A549 (cell line): Measurements from ENCODE around the gene CELA3B. TPM values are rescaled to one million over a fixed set of nuclear protein-coding genes. Genes with fewer than 3 reads are reported as not detected.
"Not testable (repeated sequence)": the region's sequence is repeated elsewhere in the genome, so short reads cannot be mapped to it uniquely, and the experiment has no call there.

Experiments
- ATAC-seq, 2 experiments: fragments of 200-7000 bp in 1 of 2; fragments of >200 bp in 1 of 2; cut with Nextera tagmentation in 1 of 2; cut with Tn5 transposase in 1 of 2; 3 replicates each; pipeline versions ENCODE4 v1.8.0 to v1.9.1; 2018 to 2020; ENCODE audit warnings: mild to moderate bottlenecking in 1 of 2, moderate library complexity in 1 of 2
- CTCF ChIA-PET: fragments of 300-600 bp; sonication (Branson Sonifier 250); formaldehyde crosslinking; extraction: SDS; loops from one replicate; lab custom pipeline; 2021; ENCODE audit warnings: antibody characterized with exemption, inconsistent platforms; lab: Yijun Ruan, JAX
- POLR2A ChIA-PET: fragments of 350-600 bp; formaldehyde crosslinking; extraction: SDS; loops from one replicate; lab custom pipeline; 2021; ENCODE audit warnings: antibody characterized with exemption, inconsistent platforms; lab: Yijun Ruan, JAX
- DNase-seq, 2 experiments: peaks; one replicate each; pipeline versions ENCODE4 v3.0.0 to v3.0.0-alpha.2; 2011 to 2016; ENCODE audit warnings: low read depth in 1 of 2, low spot score in 1 of 2
- FAIRE-seq: peaks from 2 replicates; lab custom pipeline; 2011; peaks lifted over from hg19 to GRCh38; lab: Jason Lieb, UNC
- H3K27ac ChIP-seq, 2 experiments: fragments of >200 bp; sonication (Bioruptor Twin); formaldehyde crosslinking; 3 replicates each; pipeline ENCODE4 v1.5.1; 2016 to 2017
- H3K4me1 ChIP-seq: fragments of >200 bp; sonication (Bioruptor Twin); formaldehyde crosslinking; 3 replicates; pipeline ENCODE4 v1.6.1; 2016
- H3K4me2 ChIP-seq: fragments of >200 bp; sonication (Bioruptor Twin); formaldehyde crosslinking; 3 replicates; pipeline ENCODE4 v1.6.1; 2016
- H3K4me3 ChIP-seq: fragments of >200 bp; sonication (Bioruptor Twin); formaldehyde crosslinking; 3 replicates; pipeline ENCODE4 v1.5.1; 2016
- H3K9me3 ChIP-seq: fragments of >200 bp; sonication (Bioruptor Twin); formaldehyde crosslinking; 3 replicates; pipeline ENCODE4 v1.6.1; 2016
- BHLHE40 ChIP-seq: IDR thresholded peaks from 2 replicates; pipeline ENCODE4 v1.6.1; 2012; ENCODE audit warnings: low read depth, low read length, inconsistent platforms
- CEBPB ChIP-seq, 2 experiments: fragments of >200 bp in 1 of 2; sonication (Bioruptor Twin) in 1 of 2; formaldehyde crosslinking in 1 of 2; IDR thresholded peaks; 2 replicates each; pipeline ENCODE4 v1.6.1; 2012 to 2016
- E2F6 ChIP-seq: IDR thresholded peaks from 2 replicates; pipeline ENCODE4 v1.6.1; 2012; ENCODE audit warnings: low read depth, borderline replicate concordance
- EHF ChIP-seq: fragments of 250-450 bp; sonication (Bioruptor Pico); IDR thresholded peaks from 2 replicates; pipeline ENCODE4 v1.5.0; 2020; ENCODE audit warnings: mild to moderate bottlenecking
- EHMT2 ChIP-seq: fragments of 200-600 bp; sonication (generic); IDR thresholded peaks from 2 replicates; pipeline ENCODE4 v1.6.1; 2016; ENCODE audit warnings: antibody characterized with exemption, low read depth, mild to moderate bottlenecking, moderate library complexity
- HOXB13 ChIP-seq: fragments of 250-450 bp; sonication (Bioruptor Pico); IDR thresholded peaks from 2 replicates; pipeline ENCODE4 v1.5.0; 2020; ENCODE audit warnings: low read depth, mild to moderate bottlenecking, moderate library complexity
- HOXB5 ChIP-seq: fragments of 250-450 bp; sonication (Bioruptor Pico); IDR thresholded peaks from 2 replicates; pipeline ENCODE4 v1.5.0; 2020; ENCODE audit warnings: mild to moderate bottlenecking, moderate library complexity
- KDM1A ChIP-seq: fragments of 200-600 bp; sonication (generic); IDR thresholded peaks from 2 replicates; pipeline ENCODE4 v1.6.1; 2016; ENCODE audit warnings: low read depth, mild to moderate bottlenecking
- KDM5A ChIP-seq: fragments of 200-600 bp; sonication (generic); IDR thresholded peaks from 2 replicates; pipeline ENCODE4 v1.6.1; 2016; ENCODE audit warnings: antibody characterized with exemption, mild to moderate bottlenecking
- MAFK ChIP-seq: fragments of 450-650 bp; IDR thresholded peaks from 2 replicates; pipeline ENCODE4 v1.6.1; 2014; ENCODE audit not compliant: partially characterized antibody
- MYC ChIP-seq: IDR thresholded peaks from 2 replicates; pipeline ENCODE4 v1.6.1; 2012; ENCODE audit warnings: mild to moderate bottlenecking, inconsistent platforms, low read length, improper control_type of control experiment, borderline replicate concordance
- NFE2L2 ChIP-seq: fragments of 150-350 bp; conservative IDR thresholded peaks from 2 replicates; pipeline ENCODE4 v1.6.1; 2014; ENCODE audit warnings: low read length
- NPAS2 ChIP-seq: fragments of 250-450 bp; sonication (Bioruptor Pico); IDR thresholded peaks from 2 replicates; pipeline ENCODE4 v1.8.0; 2022; ENCODE audit warnings: mild to moderate bottlenecking, moderate library complexity, borderline replicate concordance
- NR3C1 ChIP-seq: fragments of >200 bp; sonication (Bioruptor Twin); formaldehyde crosslinking; IDR thresholded peaks from 3 replicates; pipeline ENCODE4 v1.6.1; 2017
- PBX3 ChIP-seq: IDR thresholded peaks from 2 replicates; pipeline ENCODE4 v1.6.1; 2012
- POLR2AphosphoS2 ChIP-seq: conservative IDR thresholded peaks from 2 replicates; pipeline ENCODE4 v1.6.1; 2012; ENCODE audit warnings: low read length, improper control_type of control experiment, inconsistent platforms
- RARB ChIP-seq: fragments of 250-450 bp; sonication (Bioruptor Pico); IDR thresholded peaks from 2 replicates; pipeline ENCODE4 v1.8.0; 2021; ENCODE audit warnings: mild to moderate bottlenecking, moderate library complexity
- SMC3 ChIP-seq: fragments of >200 bp; sonication (Bioruptor Twin); formaldehyde crosslinking; IDR thresholded peaks from 3 replicates; pipeline ENCODE4 v1.6.1; 2018; ENCODE audit warnings: inconsistent platforms
- SREBF2 ChIP-seq: fragments of 450-650 bp; IDR thresholded peaks from 2 replicates; pipeline ENCODE4 v1.6.1; 2014; ENCODE audit warnings: mild to moderate bottlenecking, moderate library complexity
- TFCP2L1 ChIP-seq: fragments of 250-450 bp; sonication (Bioruptor Pico); IDR thresholded peaks from 2 replicates; pipeline ENCODE4 v1.5.0; 2021; ENCODE audit warnings: mild to moderate bottlenecking
- TP53 ChIP-seq: fragments of 250-450 bp; sonication (Bioruptor Pico); IDR thresholded peaks from 2 replicates; pipeline ENCODE4 v1.5.0; 2021; ENCODE audit warnings: mild to moderate bottlenecking, moderate library complexity
- ZC3H11A ChIP-seq: fragments of 450-650 bp; IDR thresholded peaks from 2 replicates; pipeline ENCODE4 v1.6.1; 2014; ENCODE audit warnings: antibody characterized with exemption, mild to moderate bottlenecking
- ZSCAN20 ChIP-seq: fragments of 250-450 bp; sonication (Bioruptor Pico); IDR thresholded peaks from 2 replicates; pipeline ENCODE4 v1.8.0; 2022; ENCODE audit warnings: mild to moderate bottlenecking, moderate library complexity
- WGBS: methylation state at CpG from one replicate; pipeline ENCODE4 v1.1.6; 2017; ENCODE audit errors: missing lambda C conversion rate; 5-methylcytosine and 5-hydroxymethylcytosine counted together
- polyA plus RNA-seq, 4 experiments: library from polyadenylated mRNA; depleted of rRNA in 3 of 4; stranded (reverse); fragments of >200 nt; fragmentation: RNase III in 1 of 4; extraction: RNeasy Plus Mini Kit Qiagen cat#74134 plus additional on column Dnase treatment in 1 of 4; gene quantifications; 2 replicates in 3 of 4; 3 replicates in 1 of 4; pipeline ENCODE4 v1.2.3, GENCODE V29; 2011 to 2017
- TF ChIP-seq, protein P1 (sequence below): fragments of 250-450 bp; sonication (Bioruptor Pico); IDR thresholded peaks from 2 replicates; pipeline ENCODE4 v1.5.0; 2020; ENCODE audit warnings: low read depth, mild to moderate bottlenecking, moderate library complexity

The CELA3B gene
- polyA plus RNA-seq, 2 of the 4 experiments (the other 2 are of a cell fraction): not detected

GRCh38 chr1:22030057-22030456, 53.2 kb downstream of the CELA3B start:
- no peak for ATAC-seq
- Histone ChIP-seq H3K27ac (no peak overlapping the region), H3K4me3 (no peak overlapping the region), H3K4me2 (no peak overlapping the region), H3K9me3 (no peaks in the 10 kb centered on the region), H3K4me1 (0 out of 3 replicates have a peak, but pooled peaks cover 3% of the 10 kb centered on the region)
- no peak for FAIRE-seq
- DNase-seq: no peak
- CTCF ChIA-PET: interaction anchor here (0.9 to 1.3 kb wide), 2 partner anchors 20 to 21 kb away, joined by 3 read pairs; no protein-coding TSS in a partner anchor
- POLR2A ChIA-PET: no interaction called here
- TF ChIP-seq KDM1A: no peak
- TF ChIP-seq MAFK: peak; percentile 48
- 68% methylated on average over 4 of the region's 4 CpGs for WGBS

- H3K4me3 ChIP-seq: no peak overlapping the region
- DNase-seq (no peak), ATAC-seq (no peak), FAIRE-seq (no peak)
- H3K4me2 ChIP-seq: no peak overlapping the region
- WGBS: 80% methylated on average over 3 of the region's 3 CpGs
- TF ChIP-seq TP53 (CRISPR knock-in tag) (no peak), HOXB13 (CRISPR knock-in tag) (no peak), NR3C1 (no peak), CEBPB (IDR thresholded peaks at IDR 0.05) (no peak), SREBF2 (no peak), ZC3H11A (no peak), E2F6 (no peak), NFE2L2 (no peak), RARB (CRISPR knock-in tag) (no peak), PBX3 (no peak), EHF (CRISPR knock-in tag) (no peak), EHMT2 (no peak)
- H3K4me1 ChIP-seq: 0 out of 3 replicates have a peak, but pooled peaks cover 3% of the 10 kb centered on the region
- H3K27ac ChIP-seq: no peak overlapping the region
- no peaks in the 10 kb centered on the region for H3K9me3 ChIP-seq
- POLR2A ChIA-PET: no interaction called here
- CTCF ChIA-PET: interaction anchor here (0.9 to 1.3 kb wide), 2 partner anchors 20 to 21 kb away, joined by 3 read pairs; no protein-coding TSS in a partner anchor
These were observed 53.7 kb downstream of the CELA3B start for GRCh38 chr1:22030473-22030872.

DNA sequence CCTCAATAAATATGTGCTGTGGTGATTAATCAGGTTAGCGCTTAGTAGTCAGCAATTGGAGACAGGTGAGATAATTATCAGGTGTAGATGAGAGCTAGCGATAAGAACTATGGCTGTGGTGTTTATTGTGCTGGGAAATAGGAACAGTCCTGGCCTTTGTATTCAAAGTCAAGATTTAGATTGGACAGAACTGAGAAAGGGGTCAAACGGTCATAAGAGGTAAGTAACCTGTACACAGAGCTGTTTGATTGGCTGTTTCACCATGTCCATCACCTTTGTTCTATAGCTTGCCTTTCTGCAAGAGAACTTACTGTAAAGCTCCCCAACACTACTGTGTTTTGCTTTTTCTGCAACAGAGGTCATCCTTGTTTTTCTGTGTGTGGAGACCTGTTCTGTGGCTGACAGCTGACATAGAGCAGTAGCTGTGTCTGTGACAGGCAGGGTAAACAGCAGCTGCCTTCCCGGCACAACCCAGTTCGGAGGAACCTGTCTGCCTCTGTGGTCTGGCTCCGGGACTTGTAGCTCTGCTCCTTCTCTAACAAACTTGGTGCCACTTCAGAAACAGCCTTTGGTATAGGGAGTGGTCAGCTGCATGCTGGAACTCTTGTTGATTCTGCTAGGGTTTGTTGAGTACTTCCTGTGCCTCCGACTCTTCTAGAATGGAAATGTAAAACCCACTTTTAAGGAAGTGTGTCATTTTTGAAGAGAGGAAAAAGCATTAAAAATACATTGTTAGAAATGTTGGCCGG, 54.6 kb downstream of the CELA3B start:
- CTCF ChIA-PET: no interaction called here

DNA sequence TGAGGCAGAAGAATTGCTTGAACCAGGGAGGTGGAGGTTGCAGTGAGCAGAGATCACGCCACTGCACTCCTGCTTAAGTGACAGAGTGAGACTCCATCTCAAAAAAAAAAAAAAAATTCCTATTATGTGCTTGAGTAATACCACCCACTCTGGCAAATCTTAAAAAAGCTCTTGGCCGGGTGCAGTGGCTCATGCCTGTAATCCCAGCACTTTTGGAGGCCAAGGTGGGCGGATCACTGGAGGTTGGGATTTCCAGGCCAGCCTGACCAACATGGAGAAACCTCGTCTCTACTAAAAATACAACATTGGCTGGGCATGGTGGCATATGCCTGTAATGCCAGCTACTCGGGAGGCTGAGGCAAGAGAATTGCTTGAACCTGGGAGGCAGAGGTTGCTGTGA, 58.0 kb downstream of the CELA3B start:
- CTCF ChIA-PET: interaction anchor here (2.0 kb wide), 1 partner anchor 11 kb away, joined by 11 read pairs; no protein-coding TSS in a partner anchor
- H3K4me3 ChIP-seq, FAIRE-seq, POLR2A ChIA-PET, H3K9me3 ChIP-seq, H3K4me2 ChIP-seq, DNase-seq, H3K27ac ChIP-seq, H3K4me1 ChIP-seq, ATAC-seq: not testable (repeated sequence)
- 75% methylated on average over 4 of the region's 5 CpGs for WGBS

More for the DNA sequence above, 54.6 kb downstream of the CELA3B start:
- no peak overlapping the region for H3K27ac ChIP-seq
- DNase-seq: no peak
- ATAC-seq: no peak
- TF ChIP-seq HOXB13 (CRISPR knock-in tag) (no peak), ZSCAN20 (CRISPR knock-in tag) (no peak), TFCP2L1 (CRISPR knock-in tag) (no peak), NPAS2 (CRISPR knock-in tag) (no peak), HOXB5 (CRISPR knock-in tag) (no peak), POLR2AphosphoS2 (no peak), BHLHE40 (no peak), SMC3 (no peak), MYC (no peak), KDM5A (no peak), EHF (CRISPR knock-in tag) (no peak)
- TF ChIP-seq, protein P1, sequence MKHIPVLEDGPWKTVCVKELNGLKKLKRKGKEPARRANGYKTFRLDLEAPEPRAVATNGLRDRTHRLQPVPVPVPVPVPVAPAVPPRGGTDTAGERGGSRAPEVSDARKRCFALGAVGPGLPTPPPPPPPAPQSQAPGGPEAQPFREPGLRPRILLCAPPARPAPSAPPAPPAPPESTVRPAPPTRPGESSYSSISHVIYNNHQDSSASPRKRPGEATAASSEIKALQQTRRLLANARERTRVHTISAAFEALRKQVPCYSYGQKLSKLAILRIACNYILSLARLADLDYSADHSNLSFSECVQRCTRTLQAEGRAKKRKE (CRISPR knock-in tag): no peak
- no peak for FAIRE-seq
- 0 out of 3 replicates have a peak, but pooled peaks cover 2% of the 10 kb centered on the region for H3K4me1 ChIP-seq
- 86% methylated on average over 7 of the region's 8 CpGs for WGBS
- no peak overlapping the region for H3K4me3 ChIP-seq
- POLR2A ChIA-PET: no interaction called here
- no peak overlapping the region for H3K4me2 ChIP-seq
- H3K9me3 ChIP-seq: no peaks in the 10 kb centered on the region
